Kidney (tissue), 14 donors: ENCODE measurements around the gene ADGRV1. TPM values are rescaled to one million over a fixed set of nuclear protein-coding genes. Genes with fewer than 3 reads are reported as not detected.

Source experiments
- DNase-seq, 5 donors: peaks; one replicate each; pipeline ENCODE4 v3.0.0-alpha.2; 2013 to 2020
- FAIRE-seq: peaks from 2 replicates; lab custom pipeline; 2012; peaks lifted over from hg19 to GRCh38; lab: Jason Lieb, UNC
- H3K27ac ChIP-seq, 2 donors: one replicate each; pipeline ENCODE4 v1.7.0; 2013; ENCODE audit warnings: low read depth in 2 of 2, low read length in 2 of 2, inconsistent platforms in 1 of 2
- H3K27me3 ChIP-seq: one replicate; pipeline ENCODE4 v1.7.1; 2013; ENCODE audit warnings: low read length, inconsistent platforms; ENCODE audit not compliant: control insufficient read depth, insufficient read depth
- H3K36me3 ChIP-seq, 3 donors: one replicate each; pipeline versions ENCODE4 v1.7.0 to v1.7.1; 2013; ENCODE audit warnings: low read length in 3 of 3, control low read depth in 1 of 3, inconsistent platforms in 1 of 3; ENCODE audit not compliant: insufficient read depth in 3 of 3, control insufficient read depth in 2 of 3
- H3K4me1 ChIP-seq, 3 donors: one replicate each; pipeline versions ENCODE4 v1.7.0 to v1.7.1; 2013; ENCODE audit warnings: low read length in 3 of 3, inconsistent platforms in 1 of 3, low read depth in 1 of 3; ENCODE audit not compliant: control insufficient read depth in 2 of 3, insufficient read depth in 2 of 3
- H3K4me3 ChIP-seq, 3 donors: one replicate each; pipeline versions ENCODE4 v1.7.0 to v1.8.1; 2013; ENCODE audit warnings: low read length in 3 of 3, control low read depth in 1 of 3, inconsistent platforms in 1 of 3
- H3K9ac ChIP-seq, 3 donors: one replicate each; pipeline versions ENCODE4 v1.7.0 to v1.7.1; 2013; ENCODE audit warnings: low read length in 3 of 3, control low read depth in 1 of 3, inconsistent platforms in 1 of 3
- H3K9me3 ChIP-seq, 3 donors: one replicate each; pipeline versions ENCODE4 v1.7.0 to v1.7.1; 2013; ENCODE audit warnings: low read length in 3 of 3, control low read depth in 1 of 3, inconsistent platforms in 1 of 3; ENCODE audit not compliant: control insufficient read depth in 2 of 3, insufficient read depth in 1 of 3
- CTCF ChIP-seq: IDR thresholded peaks from 3 replicates; pipeline ENCODE4 v1.5.1; 2012; ENCODE audit warnings: mild to moderate bottlenecking, moderate library complexity, borderline replicate concordance; ENCODE audit not compliant: insufficient read depth; ENCODE audit errors: extremely low read depth
- intact Hi-C: fragments of 100-400 bp; cut with DNase I; formaldehyde crosslinking; loops from one replicate; pipeline ENCODE4 v1.11.1; 2022
- polyA plus RNA-seq: library from polyadenylated mRNA; stranded (reverse); fragments of 350-450 nt; fragmentation: Illumina TruSeq; extraction: RNeasy Lipid Tissue Mini Kit (QIAGEN cat#74804); gene quantifications from one replicate; pipeline ENCODE4 v1.2.3, GENCODE V29; 2014; ENCODE audit warnings: low read depth, low replicate concordance; ENCODE audit not compliant: insufficient read depth
- total RNA-seq: library from RNA; stranded (reverse); fragmentation: NEBNext Ultra II Directional; extraction: Animal tissue kit (Norgen Biotek cat#: 25700); gene quantifications from one replicate; pipeline ENCODE4 v1.2.1, GENCODE V29; 2021
- donor health status: control.
- donor health status: control.
- donor health status: control.
- donor health status: control.
- donor health status: control.
- donor health status: DM: yes; HTN: yes; CAD: no.
- donor health status: Normal renal cell carcinoma (clear cell type).

The ADGRV1 gene
- total and polyA plus RNA-seq, 2 donors from 2014 or later: 7.0 to 7.3 TPM

DNA sequence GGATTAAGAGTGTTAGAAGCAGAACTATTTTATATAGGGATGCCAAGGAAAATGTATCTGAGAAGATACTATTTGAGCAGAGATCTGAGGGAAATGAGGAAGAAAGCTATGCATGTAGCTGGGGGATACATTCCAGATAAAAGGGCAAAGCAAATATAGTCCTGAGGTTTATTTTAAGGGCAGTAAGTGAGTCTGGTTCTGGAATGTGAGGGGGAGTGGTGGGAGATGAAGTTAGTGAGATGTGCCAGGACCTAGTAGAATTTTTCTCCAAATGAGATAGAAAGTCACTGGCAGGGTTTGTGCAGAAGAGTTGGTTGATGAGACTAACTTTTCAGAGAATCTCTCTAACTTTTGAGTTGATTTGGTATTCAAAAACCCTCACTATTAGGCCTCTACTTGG is 374.7 kb downstream of the ADGRV1 start:
- FAIRE-seq (no peak), DNase-seq (peak in 2 of 5 donors; percentile 49 to 67)
- Histone ChIP-seq H3K4me1 (peaks cover 0 to 4% (median 0%) of the 10 kb centered on the region in 3 donors), H3K4me3 (no peak overlapping the region), H3K27ac (no peak overlapping the region), H3K9ac (no peak overlapping the region), H3K27me3 (no peaks in the 10 kb centered on the region), H3K9me3 (peaks cover 0 to 4% (median 0%) of the 10 kb centered on the region in 3 donors), H3K36me3 (no peaks in the 10 kb centered on the region)
- TF ChIP-seq CTCF: no peak
- intact Hi-C loops: loop anchor here (10.0 kb wide), 1 partner anchor 452 kb away; the partner anchor contains the start of gene ARRDC3

DNA sequence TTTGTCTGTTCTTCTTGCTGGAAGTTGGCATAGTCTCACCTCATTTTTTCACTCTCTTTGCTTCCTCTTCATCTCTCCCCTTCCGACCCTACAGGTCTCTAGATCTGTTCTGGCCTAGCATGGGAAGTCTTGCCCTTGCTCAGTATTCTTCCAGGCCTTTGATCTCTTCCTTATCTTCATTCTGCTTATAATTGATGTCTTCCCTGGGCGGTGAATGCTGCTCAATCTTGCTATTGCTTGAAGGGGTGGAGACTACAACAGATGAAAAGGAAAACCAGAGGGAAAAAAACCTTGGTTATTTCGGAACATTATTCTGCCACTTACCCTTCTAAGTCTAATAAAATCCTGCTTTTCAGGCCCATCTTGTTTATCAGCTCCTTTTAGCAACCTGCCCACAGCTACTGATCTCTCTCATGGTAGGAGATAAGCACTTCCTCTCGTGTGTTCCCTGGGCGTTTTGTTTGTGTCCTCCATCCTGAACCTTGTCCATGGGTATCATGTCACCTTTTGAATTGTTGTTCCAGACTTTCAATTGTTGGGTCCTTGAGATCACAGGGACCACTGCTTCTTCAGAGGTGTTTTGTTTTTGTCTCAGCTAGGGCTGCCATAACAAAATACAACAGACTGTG is 375.6 kb downstream of the ADGRV1 start:
- Histone ChIP-seq H3K4me1 (peaks cover 0 to 4% (median 0%) of the 10 kb centered on the region in 3 donors), H3K9ac (no peak overlapping the region), H3K9me3 (peaks cover 0 to 4% (median 0%) of the 10 kb centered on the region in 3 donors), H3K36me3 (no peaks in the 10 kb centered on the region), H3K27ac (no peak overlapping the region), H3K4me3 (no peak overlapping the region), H3K27me3 (no peaks in the 10 kb centered on the region)
- no peak for TF ChIP-seq CTCF
- DNase-seq: no peak
- no peak for FAIRE-seq
- intact Hi-C loops: loop anchor here (10.0 kb wide), 1 partner anchor 451 kb away; the partner anchor contains the start of gene ARRDC3

DNA sequence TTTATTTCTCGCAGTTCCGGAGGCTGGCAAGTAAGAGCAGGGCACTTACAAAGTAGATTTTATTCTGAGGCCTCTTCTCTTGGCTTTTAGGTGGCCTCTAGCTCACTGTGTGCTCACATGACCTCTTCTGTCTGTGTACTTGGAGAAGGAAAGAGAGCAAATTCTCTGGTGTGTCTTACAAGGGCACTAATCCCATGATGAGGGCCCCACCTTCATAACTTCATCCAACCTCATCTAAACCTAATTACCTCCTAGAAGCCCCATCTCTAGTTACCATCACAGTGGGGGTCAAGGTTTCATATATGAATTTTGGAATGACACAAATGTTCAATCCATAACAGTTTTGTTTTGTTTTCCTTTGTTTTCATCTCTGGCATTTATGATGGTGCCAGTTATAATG is 376.1 kb downstream of the ADGRV1 start:
- DNase-seq (no peak), FAIRE-seq (no peak)
- Histone ChIP-seq H3K9me3 (peaks cover 0 to 4% (median 0%) of the 10 kb centered on the region in 3 donors), H3K27ac (no peak overlapping the region), H3K36me3 (no peaks in the 10 kb centered on the region), H3K4me1 (peaks cover 0 to 4% (median under 1%) of the 10 kb centered on the region in 3 donors), H3K9ac (no peak overlapping the region), H3K4me3 (no peak overlapping the region), H3K27me3 (no peaks in the 10 kb centered on the region)
- intact Hi-C loops: loop anchor here (10.0 kb wide), 1 partner anchor 450 kb away; the partner anchor contains the start of gene ARRDC3
- TF ChIP-seq CTCF: no peak
